ENCODE results near the gene KCNH5.

- no peak for TF ChIP-seq POLR2AphosphoS5 (IDR thresholded peaks at IDR 0.05; ENCODE audit: low read depth, low read length)
- TF ChIP-seq TAF1 (IDR thresholded peaks at IDR 0.05; ENCODE audit: borderline replicate concordance, insufficient read depth, low read length): no peak
These were observed 158.8 kb downstream of the KCNH5 start for GRCh38 chr14:62886461-62886860.
